Measurements from ENCODE around the gene BCAP31. TPM values are rescaled to one million over a fixed set of nuclear protein-coding genes. Genes with fewer than 3 reads are reported as not detected.
"Not testable (repeated sequence)": the region's sequence is repeated elsewhere in the genome, so short reads cannot be mapped to it uniquely, and the experiment has no call there.

BCAP31 gene
- total RNA-seq, 1 experiment from 2014 or later: 138 TPM

GRCh38 chrX:153709726-153710674 lies 14.2 kb downstream of the BCAP31 start:
- no peak for DNase-seq (ENCODE audit: low read depth)

- DNase-seq (ENCODE audit: low read depth): peak; percentile 67
Measured at GRCh38 chrX:153708415-153708814, 15.8 kb downstream of the BCAP31 start.

GRCh38 chrX:153707406-153707805 lies 16.8 kb downstream of the BCAP31 start:
- DNase-seq (ENCODE audit: low read depth): no peak

- DNase-seq (ENCODE audit: low read depth): no peak
Measured at GRCh38 chrX:153706799-153707198, 17.4 kb downstream of the BCAP31 start.

- DNase-seq (ENCODE audit: low read depth): not testable (repeated sequence)
Measured at GRCh38 chrX:153705403-153706060, 18.7 kb downstream of the BCAP31 start.

- not testable (repeated sequence) for DNase-seq (ENCODE audit: low read depth)
Measured at GRCh38 chrX:153704631-153705402, 19.4 kb downstream of the BCAP31 start.

GRCh38 chrX:153704021-153704526 lies 20.1 kb downstream of the BCAP31 start:
- no peak for DNase-seq (ENCODE audit: low read depth)

- DNase-seq (ENCODE audit: low read depth): no peak
Measured at GRCh38 chrX:153703036-153703370, 21.2 kb downstream of the BCAP31 start.

- DNase-seq (ENCODE audit: low read depth): no peak
Measured at GRCh38 chrX:153702336-153703035, 21.7 kb downstream of the BCAP31 start.

GRCh38 chrX:153701706-153702105 lies 22.5 kb downstream of the BCAP31 start:
- no peak for DNase-seq (ENCODE audit: low read depth)

- DNase-seq (ENCODE audit: low read depth): no peak
Measured at GRCh38 chrX:153700967-153701366, 23.2 kb downstream of the BCAP31 start.

GRCh38 chrX:153700376-153700945 lies 23.7 kb downstream of the BCAP31 start:
- DNase-seq (ENCODE audit: low read depth): no peak

GRCh38 chrX:153699784-153700371 lies 24.3 kb downstream of the BCAP31 start:
- DNase-seq (ENCODE audit: low read depth): not testable (repeated sequence)

- DNase-seq (ENCODE audit: low read depth): not testable (repeated sequence)
Measured at GRCh38 chrX:153699210-153699783, 24.9 kb downstream of the BCAP31 start.

GRCh38 chrX:153697924-153698865 lies 26.0 kb downstream of the BCAP31 start:
- DNase-seq (ENCODE audit: low read depth): no peak

GRCh38 chrX:153696986-153697722 lies 27.0 kb downstream of the BCAP31 start:
- not testable (repeated sequence) for DNase-seq (ENCODE audit: low read depth)

GRCh38 chrX:153696538-153696937 lies 27.6 kb downstream of the BCAP31 start:
- DNase-seq (ENCODE audit: low read depth): not testable (repeated sequence)

GRCh38 chrX:153696100-153696499 lies 28.1 kb downstream of the BCAP31 start:
- no peak for DNase-seq (ENCODE audit: low read depth)

All from LHCN-M2 (cell line).